Panc1 (cell line): ENCODE data around the gene CDH23.

Experiments used
- CTCF ChIP-seq: fragments of 450-650 bp; IDR thresholded peaks from 2 replicates; pipeline ENCODE4 v1.5.1; 2017; ENCODE audit warnings: mild to moderate bottlenecking
- POLR2AphosphoS5 ChIP-seq: IDR thresholded peaks from 2 replicates; pipeline ENCODE4 v1.6.1; 2012; ENCODE audit warnings: mild to moderate bottlenecking, low read depth, low read length, moderate library complexity

DNA sequence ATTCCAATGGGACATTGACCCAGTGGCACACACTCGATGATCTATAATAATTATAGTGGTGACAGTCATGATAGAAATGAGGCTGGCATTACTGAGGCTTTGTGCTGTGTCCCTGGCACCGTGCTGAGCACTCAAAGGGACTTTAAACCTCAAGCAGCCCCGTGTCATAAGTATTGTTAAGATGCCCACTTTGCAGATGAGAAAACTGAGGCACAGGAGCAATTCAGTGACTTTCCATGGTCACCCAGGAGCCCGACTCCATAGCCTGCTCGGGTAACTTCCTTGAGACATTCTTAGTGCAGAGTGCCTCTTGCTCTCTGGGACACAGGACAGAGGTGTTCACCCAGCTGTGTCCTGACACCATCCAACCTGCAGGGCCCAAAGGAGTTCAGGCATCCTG lies 170.3 kb downstream of the CDH23 start:
- TF ChIP-seq CTCF (no peak), POLR2AphosphoS5 (no peak)
